Tibial artery (tissue), 4 donors: ENCODE results near the gene GP2.

Source experiments
- DNase-seq, 2 donors: peaks; one replicate each; pipeline ENCODE4 v3.0.0-alpha.2; 2019
- H3K27ac ChIP-seq, 2 donors: fragments of 200-600 bp; sonication (generic) in 1 of 2; 1 replicate in 1 of 2; 2 replicates in 1 of 2; pipeline ENCODE4 v1.5.1; 2018 to 2019; ENCODE audit warnings: mild to moderate bottlenecking in 1 of 2
- H3K27me3 ChIP-seq, 2 donors: fragments of 200-600 bp; sonication (generic) in 1 of 2; one replicate each; pipeline versions ENCODE4 v1.5.1 to v1.6.0; 2016 to 2019
- H3K36me3 ChIP-seq, 3 donors: fragments of 200-600 bp; sonication (generic) in 2 of 3; one replicate each; pipeline ENCODE4 v1.5.1; 2016 to 2019; ENCODE audit warnings: mild to moderate bottlenecking in 2 of 3
- H3K4me1 ChIP-seq, 4 donors: fragments of 200-600 bp; sonication (generic) in 2 of 4; 1 replicate in 3 of 4; 2 replicates in 1 of 4; pipeline ENCODE4 v1.5.1; 2016 to 2019
- H3K4me3 ChIP-seq, 2 donors: fragments of 200-600 bp; sonication (generic) in 1 of 2; 1 replicate in 1 of 2; 2 replicates in 1 of 2; pipeline ENCODE4 v1.5.1; 2018 to 2019; ENCODE audit warnings: mild to moderate bottlenecking in 2 of 2
- H3K9me3 ChIP-seq, 3 donors: fragments of 200-600 bp; sonication (generic) in 1 of 3; one replicate each; pipeline ENCODE4 v1.5.1; 2016 to 2019
- intact Hi-C: fragments of 100-400 bp; cut with DNase I; formaldehyde crosslinking; loops from one replicate; pipeline ENCODE4 v1.15.0; 2023; ENCODE audit warnings: low total_unique reads
- TF ChIP-seq, protein P1 (sequence below), 2 experiments: fragments of 200-600 bp in 1 of 2; fragments of 450-650 bp in 1 of 2; IDR thresholded peaks; one replicate each; pipeline ENCODE4 v1.5.1; 2017 to 2019; ENCODE audit warnings: antibody characterized with exemption in 2 of 2, mild to moderate bottlenecking in 1 of 2, moderate library complexity in 1 of 2

Gene GP2

DNA sequence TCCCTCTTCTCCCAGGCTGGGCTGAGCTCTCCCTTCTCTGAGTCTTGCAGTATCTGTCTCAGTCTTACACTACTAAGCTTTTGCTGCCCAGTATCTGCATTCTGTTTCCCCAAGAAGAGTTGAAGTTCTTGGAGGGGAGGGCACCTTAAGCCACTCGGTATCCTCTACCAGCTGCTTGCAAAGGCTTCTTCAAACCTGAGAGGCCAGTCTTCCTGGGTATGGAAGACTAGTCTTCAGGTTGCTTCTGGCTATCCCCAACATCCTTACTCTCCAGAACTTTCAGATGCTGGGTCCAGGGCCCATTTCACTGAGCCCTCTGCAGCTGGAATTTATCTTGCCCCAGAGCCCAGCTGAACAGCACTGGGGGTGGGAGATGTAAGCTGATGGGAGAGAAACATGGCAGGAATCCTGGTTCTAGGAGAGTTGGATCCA, 20.1 kb downstream of the GP2 start:
- no peaks in the 10 kb centered on the region for H3K36me3 ChIP-seq
- no peak overlapping the region for H3K27ac ChIP-seq
- H3K4me1 ChIP-seq: no peaks in the 10 kb centered on the region
- TF ChIP-seq, protein P1, sequence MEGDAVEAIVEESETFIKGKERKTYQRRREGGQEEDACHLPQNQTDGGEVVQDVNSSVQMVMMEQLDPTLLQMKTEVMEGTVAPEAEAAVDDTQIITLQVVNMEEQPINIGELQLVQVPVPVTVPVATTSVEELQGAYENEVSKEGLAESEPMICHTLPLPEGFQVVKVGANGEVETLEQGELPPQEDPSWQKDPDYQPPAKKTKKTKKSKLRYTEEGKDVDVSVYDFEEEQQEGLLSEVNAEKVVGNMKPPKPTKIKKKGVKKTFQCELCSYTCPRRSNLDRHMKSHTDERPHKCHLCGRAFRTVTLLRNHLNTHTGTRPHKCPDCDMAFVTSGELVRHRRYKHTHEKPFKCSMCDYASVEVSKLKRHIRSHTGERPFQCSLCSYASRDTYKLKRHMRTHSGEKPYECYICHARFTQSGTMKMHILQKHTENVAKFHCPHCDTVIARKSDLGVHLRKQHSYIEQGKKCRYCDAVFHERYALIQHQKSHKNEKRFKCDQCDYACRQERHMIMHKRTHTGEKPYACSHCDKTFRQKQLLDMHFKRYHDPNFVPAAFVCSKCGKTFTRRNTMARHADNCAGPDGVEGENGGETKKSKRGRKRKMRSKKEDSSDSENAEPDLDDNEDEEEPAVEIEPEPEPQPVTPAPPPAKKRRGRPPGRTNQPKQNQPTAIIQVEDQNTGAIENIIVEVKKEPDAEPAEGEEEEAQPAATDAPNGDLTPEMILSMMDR (IDR thresholded peaks at IDR 0.05): no peak
- no peaks in the 10 kb centered on the region for H3K27me3 ChIP-seq
- H3K4me3 ChIP-seq: no peak overlapping the region
- no peaks in the 10 kb centered on the region for H3K9me3 ChIP-seq
- no peak for DNase-seq
- intact Hi-C loops: no loop called here

DNA sequence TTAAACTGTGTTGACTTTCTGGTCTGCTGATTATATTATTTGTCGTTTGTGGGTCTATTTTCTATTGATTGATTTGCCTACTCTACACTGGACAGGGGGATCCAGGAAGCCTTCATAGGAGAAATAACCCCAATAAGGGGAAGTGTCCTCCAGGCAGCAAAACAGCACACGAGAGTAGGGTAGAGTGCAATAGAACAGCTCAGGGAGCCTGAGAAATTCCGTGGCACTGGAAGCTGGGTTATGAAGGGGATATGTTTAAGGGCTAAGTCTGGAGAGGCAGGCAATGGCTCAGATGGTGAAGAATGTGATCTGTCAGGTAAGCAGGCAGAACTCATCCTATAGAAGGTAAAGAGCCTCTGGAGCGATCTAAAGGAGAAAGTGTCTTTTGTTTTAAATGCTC, 20.9 kb downstream of the GP2 start:
- Histone ChIP-seq H3K4me1 (no peaks in the 10 kb centered on the region), H3K27ac (no peak overlapping the region), H3K4me3 (no peak overlapping the region), H3K27me3 (no peaks in the 10 kb centered on the region), H3K9me3 (no peaks in the 10 kb centered on the region), H3K36me3 (no peaks in the 10 kb centered on the region)
- TF ChIP-seq, protein P1 (IDR thresholded peaks at IDR 0.05): no peak
- DNase-seq: no peak
- intact Hi-C loops: no loop called here

DNA sequence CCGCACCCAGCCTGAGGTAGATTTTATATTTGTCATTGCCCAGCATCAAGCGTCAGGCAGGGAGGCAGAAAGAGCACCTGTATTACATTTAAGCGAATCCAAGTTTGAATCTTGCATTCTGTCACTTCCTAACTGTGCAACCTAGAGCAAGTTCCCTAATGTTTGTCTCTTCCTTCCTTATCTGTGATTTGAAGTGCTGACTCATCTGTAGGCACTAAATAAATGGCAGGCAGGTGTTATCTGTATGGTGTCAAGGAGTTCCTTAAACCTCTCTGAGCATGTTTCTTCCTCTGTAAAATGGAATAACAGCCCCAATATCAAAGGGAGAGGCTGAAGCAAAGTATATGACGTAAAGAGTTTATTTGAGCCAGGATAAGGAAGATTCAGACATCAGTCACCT, 24.3 kb downstream of the GP2 start:
- Histone ChIP-seq H3K4me3 (no peak overlapping the region), H3K9me3 (no peaks in the 10 kb centered on the region), H3K27me3 (no peaks in the 10 kb centered on the region), H3K4me1 (no peaks in the 10 kb centered on the region), H3K36me3 (no peaks in the 10 kb centered on the region), H3K27ac (no peak overlapping the region)
- TF ChIP-seq, protein P1 (IDR thresholded peaks at IDR 0.05): no peak
- no peak for DNase-seq
- intact Hi-C loops: no loop called here

DNA sequence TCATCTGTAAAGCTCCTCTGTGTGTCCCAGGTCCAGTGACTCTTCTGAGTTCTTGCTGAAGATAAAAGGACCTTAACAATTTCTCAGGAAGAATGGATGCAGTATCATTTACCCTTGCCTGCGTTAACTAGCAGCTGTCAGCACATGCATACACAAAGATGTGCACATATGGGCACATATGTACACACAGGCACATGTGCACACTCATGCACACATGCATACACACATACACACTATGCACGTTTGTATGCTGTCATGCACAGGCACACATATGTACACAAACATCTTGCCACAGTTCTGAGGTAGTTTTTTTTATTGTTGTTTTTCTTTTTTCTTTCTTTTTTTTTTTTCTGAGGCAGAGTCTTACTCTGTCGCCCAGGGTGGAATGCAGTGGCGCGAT, 24.9 kb downstream of the GP2 start:
- no peak overlapping the region for H3K4me3 ChIP-seq
- H3K27me3 ChIP-seq: no peaks in the 10 kb centered on the region
- TF ChIP-seq, protein P1 (IDR thresholded peaks at IDR 0.05): no peak
- H3K27ac ChIP-seq: no peak overlapping the region
- H3K4me1 ChIP-seq: no peaks in the 10 kb centered on the region
- H3K9me3 ChIP-seq: no peaks in the 10 kb centered on the region
- DNase-seq: no peak
- intact Hi-C loops: no loop called here
- no peaks in the 10 kb centered on the region for H3K36me3 ChIP-seq

DNA sequence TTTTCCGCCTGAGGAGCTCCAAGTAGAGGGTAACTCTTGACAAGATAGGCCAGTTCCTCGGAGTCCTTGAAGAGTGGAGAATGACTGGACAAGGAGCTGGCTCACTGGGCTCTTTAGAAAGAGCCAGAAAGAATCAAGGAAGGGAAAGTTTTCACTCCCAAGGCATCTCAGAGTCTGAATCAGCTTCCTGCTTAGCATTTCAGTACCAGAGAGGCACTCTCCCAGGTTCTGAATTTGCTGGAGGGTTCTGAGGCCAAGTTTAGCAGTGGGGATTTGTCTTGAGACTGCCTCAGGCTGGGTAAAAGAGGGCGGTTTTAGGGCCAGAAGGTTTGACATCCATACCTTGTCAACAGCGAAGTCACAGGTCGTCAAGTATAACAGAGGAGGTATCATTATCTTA, 25.5 kb downstream of the GP2 start:
- Histone ChIP-seq H3K4me3 (no peak overlapping the region), H3K36me3 (no peaks in the 10 kb centered on the region), H3K27me3 (no peaks in the 10 kb centered on the region), H3K27ac (no peak overlapping the region), H3K4me1 (no peaks in the 10 kb centered on the region), H3K9me3 (no peaks in the 10 kb centered on the region)
- no peak for DNase-seq
- intact Hi-C loops: no loop called here
- TF ChIP-seq, protein P1 (IDR thresholded peaks at IDR 0.05): no peak
